Mesothelial cell of epicardium (in vitro differentiated cells): ENCODE results near the gene DTWD2. TPM values are rescaled to one million over a fixed set of nuclear protein-coding genes. Genes with fewer than 3 reads are reported as not detected.
"Not testable (repeated sequence)": the region's sequence is repeated elsewhere in the genome, so short reads cannot be mapped to it uniquely, and the experiment has no call there.

Source experiments
- DNase-seq, 2 experiments: peaks; one replicate each; pipeline ENCODE4 v3.0.0; 2021; ENCODE audit warnings: low spot score in 2 of 2; ENCODE audit not compliant: unreplicated experiment in 2 of 2
- H3K27ac Mint-ChIP-seq: 2 replicates; pipeline ENCODE4 v1.8.0; 2021; ENCODE audit warnings: mixed read lengths
- H3K27me3 Mint-ChIP-seq: 2 replicates; pipeline ENCODE4 v1.8.0; 2021; ENCODE audit warnings: low read depth, mixed read lengths
- H3K36me3 Mint-ChIP-seq: 2 replicates; pipeline ENCODE4 v1.8.0; 2021; ENCODE audit warnings: mixed read lengths
- H3K4me1 Mint-ChIP-seq: 2 replicates; pipeline ENCODE4 v1.8.0; 2021; ENCODE audit warnings: mixed read lengths
- H3K4me3 Mint-ChIP-seq: 2 replicates; pipeline ENCODE4 v1.8.0; 2021; ENCODE audit warnings: mild to moderate bottlenecking, moderate library complexity, mixed read lengths
- H3K9me3 Mint-ChIP-seq: 2 replicates; pipeline ENCODE4 v1.8.0; 2021; ENCODE audit warnings: mixed read lengths
- total RNA-seq: library from RNA; stranded (reverse); gene quantifications from 3 replicates; pipeline ENCODE4 v1.2.1, GENCODE V29; 2021
- TF ChIP-seq, protein P1 (sequence below): fragments of 200-600 bp; sonication (generic); IDR thresholded peaks from one replicate; pipeline ENCODE4 v1.5.0; 2021; ENCODE audit warnings: antibody characterized with exemption; ENCODE audit not compliant: unreplicated experiment

DTWD2 gene
- total RNA-seq, 1 donor from 2014 or later, result 9.1 TPM

DNA sequence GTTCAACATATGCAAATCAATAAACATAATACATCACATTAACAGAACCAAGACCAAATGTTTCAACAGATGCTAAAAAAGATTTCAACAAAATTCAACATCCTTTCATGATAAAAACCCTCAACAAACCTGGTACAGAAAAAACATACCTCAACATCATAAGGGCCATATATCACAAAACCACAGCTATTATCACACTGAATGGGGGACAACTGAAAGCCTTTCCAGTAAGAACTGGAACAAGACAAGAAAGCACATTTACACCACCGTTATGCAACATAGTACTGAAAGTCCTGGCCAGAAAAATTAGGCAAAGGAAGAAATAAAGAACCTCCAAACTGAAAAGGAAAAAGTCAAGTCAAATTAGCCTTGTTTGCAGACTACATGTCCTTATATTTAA is 93.6 kb downstream of the DTWD2 start:
- peaks cover 6% of the 10 kb centered on the region for H3K9me3 Mint-ChIP-seq
- peaks cover 10% of the 10 kb centered on the region for H3K4me1 Mint-ChIP-seq
- TF ChIP-seq, protein P1, sequence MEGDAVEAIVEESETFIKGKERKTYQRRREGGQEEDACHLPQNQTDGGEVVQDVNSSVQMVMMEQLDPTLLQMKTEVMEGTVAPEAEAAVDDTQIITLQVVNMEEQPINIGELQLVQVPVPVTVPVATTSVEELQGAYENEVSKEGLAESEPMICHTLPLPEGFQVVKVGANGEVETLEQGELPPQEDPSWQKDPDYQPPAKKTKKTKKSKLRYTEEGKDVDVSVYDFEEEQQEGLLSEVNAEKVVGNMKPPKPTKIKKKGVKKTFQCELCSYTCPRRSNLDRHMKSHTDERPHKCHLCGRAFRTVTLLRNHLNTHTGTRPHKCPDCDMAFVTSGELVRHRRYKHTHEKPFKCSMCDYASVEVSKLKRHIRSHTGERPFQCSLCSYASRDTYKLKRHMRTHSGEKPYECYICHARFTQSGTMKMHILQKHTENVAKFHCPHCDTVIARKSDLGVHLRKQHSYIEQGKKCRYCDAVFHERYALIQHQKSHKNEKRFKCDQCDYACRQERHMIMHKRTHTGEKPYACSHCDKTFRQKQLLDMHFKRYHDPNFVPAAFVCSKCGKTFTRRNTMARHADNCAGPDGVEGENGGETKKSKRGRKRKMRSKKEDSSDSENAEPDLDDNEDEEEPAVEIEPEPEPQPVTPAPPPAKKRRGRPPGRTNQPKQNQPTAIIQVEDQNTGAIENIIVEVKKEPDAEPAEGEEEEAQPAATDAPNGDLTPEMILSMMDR, result no peak
- H3K36me3 Mint-ChIP-seq, result no peaks in the 10 kb centered on the region
- no peak for DNase-seq
- H3K4me3 Mint-ChIP-seq, result no peak overlapping the region
- H3K27me3 Mint-ChIP-seq, result no peaks in the 10 kb centered on the region
- no peak overlapping the region for H3K27ac Mint-ChIP-seq

DNA sequence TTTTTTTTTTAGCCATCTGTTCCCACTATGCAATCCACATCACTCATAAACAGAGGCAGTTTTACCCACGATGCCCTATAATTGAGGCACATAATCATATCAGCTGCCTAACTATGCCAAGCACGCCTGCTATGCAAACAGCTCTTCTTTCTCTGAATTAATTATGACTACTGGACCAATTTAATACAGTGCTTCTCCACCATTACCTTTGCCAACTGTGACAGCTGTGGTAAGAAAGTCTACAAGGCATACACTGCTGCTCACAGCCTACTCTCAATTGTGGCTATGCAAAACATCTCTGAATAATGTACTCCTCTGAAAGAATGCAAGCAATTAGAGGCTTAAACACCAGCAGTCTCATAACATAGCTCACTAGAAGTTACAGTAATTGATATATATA is 97.1 kb downstream of the DTWD2 start:
- TF ChIP-seq, protein P1, result no peak
- Mint-ChIP-seq H3K27me3 (no peaks in the 10 kb centered on the region), H3K27ac (no peak overlapping the region), H3K4me1 (peaks cover 4% of the 10 kb centered on the region), H3K9me3 (peaks cover 6% of the 10 kb centered on the region), H3K4me3 (no peak overlapping the region), H3K36me3 (no peaks in the 10 kb centered on the region)
- DNase-seq, result no peak

DNA sequence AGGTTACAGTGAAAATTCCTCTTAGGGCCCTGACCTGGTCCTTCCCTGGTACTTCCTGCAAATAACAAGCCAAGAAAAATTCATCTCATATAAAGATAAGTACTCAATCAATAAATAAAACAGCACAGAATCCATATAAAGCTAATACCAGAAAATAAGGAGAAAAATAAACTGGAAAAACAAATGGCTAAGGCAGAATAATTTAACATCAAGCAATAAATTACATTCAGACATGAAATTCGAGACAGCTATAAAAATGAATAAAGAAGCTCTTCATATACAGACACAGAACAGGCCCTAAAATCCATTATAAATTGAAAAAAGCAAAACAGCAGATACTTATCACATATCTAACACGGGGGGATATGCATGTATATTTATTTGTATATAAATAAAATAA is 99.2 kb downstream of the DTWD2 start:
- TF ChIP-seq, protein P1, result no peak
- H3K4me1 Mint-ChIP-seq, result peaks cover 3% of the 10 kb centered on the region
- H3K27ac Mint-ChIP-seq, result no peak overlapping the region
- no peak for DNase-seq
- H3K36me3 Mint-ChIP-seq, result no peaks in the 10 kb centered on the region
- H3K27me3 Mint-ChIP-seq, result no peaks in the 10 kb centered on the region
- H3K4me3 Mint-ChIP-seq, result no peak overlapping the region
- no peaks in the 10 kb centered on the region for H3K9me3 Mint-ChIP-seq

DNA sequence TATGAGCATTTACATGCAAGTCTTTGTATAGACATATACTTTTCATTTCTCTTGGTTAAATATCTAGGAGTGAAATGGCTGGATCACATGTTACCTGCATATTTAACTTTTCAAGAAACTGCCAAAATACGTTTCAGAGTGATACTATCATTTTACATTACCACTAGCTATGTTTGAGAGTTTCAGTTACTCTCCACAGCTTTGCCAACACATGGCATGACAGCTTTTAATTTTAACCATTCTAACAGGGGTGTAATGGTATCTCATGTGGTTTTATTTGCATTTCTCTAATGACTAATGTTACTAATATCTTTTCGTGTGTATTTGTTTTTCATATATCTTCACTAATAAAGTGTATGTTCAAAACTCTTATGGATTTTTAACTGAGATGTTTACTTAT is 99.8 kb downstream of the DTWD2 start:
- H3K27me3 Mint-ChIP-seq, result no peaks in the 10 kb centered on the region
- TF ChIP-seq, protein P1, result no peak
- no peaks in the 10 kb centered on the region for H3K36me3 Mint-ChIP-seq
- H3K4me1 Mint-ChIP-seq, result peaks cover 3% of the 10 kb centered on the region
- DNase-seq, result no peak
- H3K4me3 Mint-ChIP-seq, result no peak overlapping the region
- H3K27ac Mint-ChIP-seq, result no peak overlapping the region
- H3K9me3 Mint-ChIP-seq, result no peaks in the 10 kb centered on the region

DNA sequence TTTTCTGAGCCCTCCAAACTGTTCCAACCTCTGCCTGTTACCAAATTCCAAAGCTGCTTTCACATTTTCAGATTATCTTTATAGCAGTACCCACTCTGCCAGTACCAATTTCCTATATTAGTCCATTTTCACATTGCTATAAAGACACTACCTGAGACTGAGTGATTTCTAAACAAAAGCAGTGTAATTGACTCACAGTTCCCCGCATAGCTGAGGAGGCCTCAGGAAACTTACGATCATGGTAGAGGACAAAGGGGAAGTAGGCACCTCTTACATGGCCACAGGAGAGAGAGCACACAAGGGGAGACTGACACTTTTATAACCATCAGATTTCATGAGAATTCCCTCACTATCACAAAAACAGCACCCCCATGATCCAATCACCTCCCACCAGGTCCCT is 105.0 kb downstream of the DTWD2 start:
- TF ChIP-seq, protein P1, result no peak
- H3K27me3 Mint-ChIP-seq, result no peaks in the 10 kb centered on the region
- H3K4me1 Mint-ChIP-seq, result no peaks in the 10 kb centered on the region
- H3K36me3 Mint-ChIP-seq, result peaks cover under 1% of the 10 kb centered on the region
- no peak overlapping the region for H3K27ac Mint-ChIP-seq
- peaks cover 1% of the 10 kb centered on the region for H3K9me3 Mint-ChIP-seq
- DNase-seq, result no peak
- no peak overlapping the region for H3K4me3 Mint-ChIP-seq

DNA sequence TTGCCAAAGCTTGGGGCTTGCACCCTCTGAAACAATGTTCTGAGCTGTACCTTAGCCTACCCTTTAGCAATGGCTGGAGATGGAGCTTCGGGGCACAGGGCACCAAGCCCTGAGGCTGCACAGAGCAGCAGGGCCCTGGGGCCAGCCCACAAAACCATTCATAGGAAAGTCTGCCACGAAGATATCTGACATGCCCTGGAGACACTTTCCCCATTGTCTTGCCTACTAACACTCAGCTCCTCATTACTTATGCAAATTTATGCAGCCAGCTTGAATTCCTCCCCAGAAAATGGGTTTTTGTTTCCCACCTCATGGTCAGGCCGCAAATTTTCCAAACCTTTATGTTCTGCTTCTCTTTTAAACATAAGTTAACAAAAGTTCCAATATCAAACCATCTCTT is 105.7 kb downstream of the DTWD2 start:
- no peak overlapping the region for H3K4me3 Mint-ChIP-seq
- peaks cover 7% of the 10 kb centered on the region for H3K36me3 Mint-ChIP-seq
- H3K9me3 Mint-ChIP-seq, result peaks cover 8% of the 10 kb centered on the region
- DNase-seq, result no peak
- H3K4me1 Mint-ChIP-seq, result no peaks in the 10 kb centered on the region
- TF ChIP-seq, protein P1, result no peak
- H3K27ac Mint-ChIP-seq, result no peak overlapping the region
- no peaks in the 10 kb centered on the region for H3K27me3 Mint-ChIP-seq

DNA sequence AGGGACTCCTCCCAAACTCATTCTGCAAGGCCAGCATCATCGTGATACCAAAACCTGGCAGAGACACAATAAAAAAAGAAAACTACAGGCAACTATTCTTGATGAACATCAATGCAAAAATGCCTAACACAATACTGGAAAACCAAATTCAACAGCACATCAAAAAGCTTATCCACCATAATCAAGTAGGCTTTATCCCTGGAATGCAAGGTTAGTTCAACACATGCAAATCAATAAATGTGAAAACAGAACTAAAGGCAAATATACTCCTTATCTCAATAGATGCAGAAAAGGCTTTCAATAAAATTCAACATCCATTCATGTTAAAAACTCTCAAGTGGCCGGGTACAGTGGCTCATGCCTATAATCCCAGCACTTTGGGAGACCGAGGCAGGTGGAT is 111.5 kb downstream of the DTWD2 start:
- not testable (repeated sequence) for H3K27me3 Mint-ChIP-seq, H3K4me3 Mint-ChIP-seq, H3K27ac Mint-ChIP-seq, H3K4me1 Mint-ChIP-seq, DNase-seq
- Mint-ChIP-seq H3K9me3 (peaks cover 42% of the 10 kb centered on the region), H3K36me3 (peaks cover 38% of the 10 kb centered on the region)
